HG03060 (cell line): ENCODE measurements around the gene ROR1.

Experiments
- ATAC-seq: cut with Tn5 transposase; IDR thresholded peaks from one replicate; pipeline ENCODE4 v1.9.1; 2021; ENCODE audit warnings: low read depth, moderate number of reproducible peaks; ENCODE audit not compliant: unreplicated experiment

Gene ROR1

GRCh38 chr1:64114012-64114525 is 340.3 kb downstream of the ROR1 start:
- no peak for ATAC-seq

- no peak for ATAC-seq
Measured at GRCh38 chr1:64116537-64116936, 342.7 kb downstream of the ROR1 start.

- no peak for ATAC-seq
Measured at GRCh38 chr1:64117492-64117891, 343.7 kb downstream of the ROR1 start.

GRCh38 chr1:64121766-64122385 is 348.1 kb downstream of the ROR1 start:
- ATAC-seq = no peak

GRCh38 chr1:64122588-64122987 is 348.8 kb downstream of the ROR1 start:
- ATAC-seq = no peak

GRCh38 chr1:64124704-64125440 is 351.1 kb downstream of the ROR1 start:
- no peak for ATAC-seq

GRCh38 chr1:64126581-64126980 is 352.8 kb downstream of the ROR1 start:
- ATAC-seq = no peak

GRCh38 chr1:64127297-64127696 is 353.5 kb downstream of the ROR1 start:
- ATAC-seq = no peak

GRCh38 chr1:64129701-64130100 is 355.9 kb downstream of the ROR1 start:
- ATAC-seq = no peak

- ATAC-seq = no peak
Measured at GRCh38 chr1:64131155-64131554, 357.3 kb downstream of the ROR1 start.

GRCh38 chr1:64133036-64133435 is 359.2 kb downstream of the ROR1 start:
- ATAC-seq = no peak

- ATAC-seq = no peak
Measured at GRCh38 chr1:64135462-64136223, 361.8 kb downstream of the ROR1 start.

GRCh38 chr1:64136296-64136695 is 362.5 kb downstream of the ROR1 start:
- ATAC-seq = no peak

- no peak for ATAC-seq
Measured at GRCh38 chr1:64136752-64137411, 363.1 kb downstream of the ROR1 start.

- no peak for ATAC-seq
Measured at GRCh38 chr1:64137412-64137803, 363.6 kb downstream of the ROR1 start.

- ATAC-seq = no peak
Measured at GRCh38 chr1:64139877-64140276, 366.1 kb downstream of the ROR1 start.

- ATAC-seq = no peak
Measured at GRCh38 chr1:64140596-64140995, 366.8 kb downstream of the ROR1 start.

- no peak for ATAC-seq
Measured at GRCh38 chr1:64147045-64147724, 373.4 kb downstream of the ROR1 start.

- no peak for ATAC-seq
Measured at GRCh38 chr1:64147759-64148158, 373.9 kb downstream of the ROR1 start.

- no peak for ATAC-seq
Measured at GRCh38 chr1:64150266-64150665, 376.4 kb downstream of the ROR1 start.
